ENCODE data around the gene OGFOD2.
"Not testable (repeated sequence)": the region's sequence is repeated elsewhere in the genome, so short reads cannot be mapped to it uniquely, and the experiment has no call there.

OGFOD2 gene

GRCh38 chr12:122974892-122975789, at the start of gene OGFOD2:
OGFOD2 (plus strand) TSS chr12:122975244; CDS start chr12:122975252, 8 bp downstream.
- DNase-seq (ENCODE audit: low read depth) = peak; percentile 87

GRCh38 chr12:122927756-122928403, 47.2 kb upstream of the OGFOD2 start:
- no peak for DNase-seq (ENCODE audit: low read depth)

GRCh38 chr12:122928404-122929147, 46.5 kb upstream of the OGFOD2 start:
- DNase-seq (ENCODE audit: low read depth) = no peak

DNA sequence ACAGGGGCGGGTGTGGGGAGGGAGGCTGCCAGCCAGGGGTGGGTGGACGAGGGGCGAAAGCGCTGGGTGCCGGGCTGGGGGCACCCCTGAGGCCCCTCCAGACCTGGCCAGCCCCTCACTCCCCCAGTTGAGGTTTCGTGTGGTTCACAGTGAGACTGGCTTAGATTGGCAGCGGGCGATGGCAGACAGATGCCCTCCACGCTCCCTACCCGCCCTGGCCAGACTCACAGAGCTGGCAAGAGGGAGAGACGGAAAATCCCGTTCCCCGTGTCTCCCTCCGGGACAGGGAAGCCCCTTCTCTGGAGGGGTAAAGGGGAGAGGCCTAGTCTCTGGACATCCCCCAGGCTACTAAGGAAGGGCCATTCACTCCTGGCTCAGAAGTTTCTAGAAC, 45.9 kb upstream of the OGFOD2 start:
- no peak for DNase-seq (ENCODE audit: low read depth)

- DNase-seq (ENCODE audit: low read depth) = no peak
Observed at GRCh38 chr12:122929812-122930211, 45.2 kb upstream of the OGFOD2 start.

DNA sequence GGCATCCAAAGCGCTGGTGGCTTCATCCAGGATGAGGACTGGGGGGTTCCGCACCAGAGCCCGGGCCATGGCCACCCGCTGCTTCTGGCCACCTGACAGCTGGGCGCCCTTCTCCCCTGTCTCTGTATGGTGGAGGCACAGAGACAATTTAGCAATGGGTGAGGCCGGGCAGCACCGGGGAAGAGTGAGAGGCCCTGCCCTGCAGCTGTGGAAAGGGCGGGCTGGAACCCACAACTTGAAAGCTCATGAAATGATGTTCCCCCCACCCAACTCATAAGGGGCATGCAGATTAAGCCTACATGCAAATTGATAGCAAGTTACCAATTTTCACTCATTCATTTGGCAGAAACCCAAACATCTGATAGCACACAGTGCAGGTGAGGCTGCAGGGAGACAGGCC, 42.8 kb upstream of the OGFOD2 start:
- DNase-seq (ENCODE audit: low read depth) = no peak

DNA sequence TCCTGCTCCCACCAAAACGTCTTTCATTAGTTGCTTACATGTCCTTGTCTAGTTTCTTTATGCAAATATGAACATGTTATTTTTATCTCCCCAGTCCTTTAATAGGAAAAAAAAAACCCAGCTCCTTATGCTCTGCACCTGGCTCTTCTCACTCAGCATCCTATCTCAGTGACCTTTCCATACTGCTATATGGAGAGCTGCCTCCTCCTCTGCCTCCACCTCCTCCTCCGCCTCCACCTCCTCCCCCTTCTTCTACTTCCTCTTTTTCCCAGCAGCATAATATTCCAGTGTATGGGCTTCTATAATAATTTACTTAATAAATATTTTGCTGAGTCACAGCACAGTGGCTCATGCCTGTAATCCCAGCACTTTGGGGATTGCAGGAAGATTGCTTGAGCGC, 40.3 kb upstream of the OGFOD2 start:
- no peak for DNase-seq (ENCODE audit: low read depth)

GRCh38 chr12:122935318-122935717, 39.7 kb upstream of the OGFOD2 start:
- no peak for DNase-seq (ENCODE audit: low read depth)

DNA sequence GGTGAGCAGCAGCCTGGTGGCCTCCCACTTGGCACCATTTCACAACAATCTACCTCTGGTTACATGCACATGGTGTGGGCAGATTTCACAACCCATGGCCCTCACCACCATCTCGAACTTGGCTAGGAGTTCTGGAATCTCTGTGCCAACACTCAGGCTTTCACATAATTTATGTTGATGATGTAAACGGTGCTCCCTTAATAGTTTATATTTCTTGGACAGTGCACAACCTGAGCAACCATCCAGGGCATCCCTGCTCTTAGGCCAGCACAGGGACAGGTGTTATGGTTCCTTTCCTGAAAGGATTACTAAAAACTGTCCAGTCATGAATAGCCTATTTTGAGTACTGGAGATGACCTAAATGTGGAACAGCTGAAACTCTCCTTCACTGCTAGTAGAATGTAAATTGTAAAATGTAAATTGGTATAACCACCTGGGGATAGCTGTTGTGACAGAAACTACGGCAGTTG, 37.4 kb upstream of the OGFOD2 start:
- DNase-seq (ENCODE audit: low read depth) = no peak

DNA sequence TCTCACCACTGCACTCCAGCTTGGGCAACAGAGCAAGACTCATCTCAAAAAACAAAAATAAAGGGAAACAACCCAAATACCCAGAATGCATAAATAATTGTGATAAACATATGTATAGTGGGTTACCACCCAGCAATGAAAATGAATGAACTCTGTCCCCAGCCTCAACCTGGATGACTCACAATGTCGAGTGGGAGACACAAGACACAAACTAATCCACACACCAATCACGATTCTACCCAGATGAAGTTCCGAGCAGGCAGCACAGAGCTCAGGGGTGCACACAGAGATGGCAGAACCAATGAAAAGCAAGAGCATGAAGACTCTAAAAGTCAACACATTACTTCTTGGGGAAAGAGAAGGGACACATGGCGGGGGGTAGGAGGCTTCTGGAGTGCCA, 35.9 kb upstream of the OGFOD2 start:
- DNase-seq (ENCODE audit: low read depth) = no peak

DNA sequence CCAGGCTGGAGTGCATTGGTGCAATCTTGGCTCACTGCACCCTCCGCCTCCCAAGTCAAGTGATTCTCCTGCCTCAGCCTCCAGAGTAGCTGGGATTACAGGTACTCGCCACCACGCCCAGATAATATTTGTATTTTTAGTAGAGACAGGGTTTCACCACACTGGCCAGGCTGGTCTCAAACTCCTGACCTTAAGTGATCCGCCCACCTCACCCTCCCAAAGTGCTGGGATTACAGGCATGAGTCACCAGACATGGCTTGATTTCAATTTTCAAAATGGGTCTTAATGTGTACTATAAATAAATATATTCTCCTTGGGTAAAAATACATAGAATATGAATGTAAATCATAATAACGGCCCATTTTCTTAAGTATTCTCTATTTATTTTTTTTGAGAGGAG, 33.7 kb upstream of the OGFOD2 start:
- DNase-seq (ENCODE audit: low read depth) = not testable (repeated sequence)

- DNase-seq (ENCODE audit: low read depth) = no peak
Observed at GRCh38 chr12:122942637-122943036, 32.4 kb upstream of the OGFOD2 start.

- DNase-seq (ENCODE audit: low read depth) = no peak
Observed at GRCh38 chr12:122943196-122943595, 31.8 kb upstream of the OGFOD2 start.

DNA sequence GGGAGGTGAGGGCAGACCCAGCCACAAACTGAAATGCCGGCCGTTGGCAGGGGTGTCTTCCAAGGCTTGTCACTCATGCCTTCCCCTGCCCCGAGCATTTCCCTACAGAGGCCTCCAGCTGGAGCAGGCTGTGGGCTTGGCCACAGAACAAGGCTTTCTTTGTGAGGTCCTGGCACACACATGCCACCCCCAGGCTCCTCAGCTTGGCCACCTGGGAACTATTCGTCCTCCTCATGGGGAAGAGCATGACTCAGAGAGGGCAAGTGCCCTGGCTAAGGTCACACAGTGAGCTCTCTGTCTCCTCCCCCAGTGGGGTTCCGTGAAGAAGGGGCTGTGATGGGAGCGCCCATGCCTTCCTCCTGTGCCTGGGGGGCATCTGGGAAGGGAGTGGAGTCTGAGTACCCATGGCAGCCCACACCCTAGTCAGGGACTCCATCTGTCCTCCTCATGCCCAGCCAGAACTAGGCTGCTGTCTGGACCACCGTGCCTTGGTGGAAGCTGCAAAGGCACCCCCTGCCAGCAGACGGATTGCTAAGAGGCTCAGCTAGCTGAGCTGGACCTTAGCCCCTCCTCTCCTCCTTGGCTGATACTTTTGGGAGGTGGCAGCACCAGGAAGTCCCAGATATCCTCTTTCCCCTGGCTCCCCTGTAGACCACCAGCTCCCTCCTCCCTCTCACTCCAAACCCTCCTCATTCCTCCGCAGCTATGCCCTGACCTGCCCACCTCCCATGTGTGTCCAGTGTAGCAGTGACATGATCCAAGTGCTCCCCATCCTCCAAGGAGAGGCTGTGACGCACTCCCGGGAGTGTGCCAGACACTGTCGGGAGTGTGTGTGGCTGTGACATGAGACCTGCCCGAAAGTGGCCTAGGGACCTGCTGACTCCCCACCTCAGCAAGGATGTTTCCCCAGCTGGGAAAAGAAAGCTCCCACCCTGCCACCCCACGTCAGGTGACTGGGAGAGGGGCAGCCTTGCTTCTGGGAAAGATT, 30.1 kb upstream of the OGFOD2 start:
- DNase-seq (ENCODE audit: low read depth) = no peak

DNA sequence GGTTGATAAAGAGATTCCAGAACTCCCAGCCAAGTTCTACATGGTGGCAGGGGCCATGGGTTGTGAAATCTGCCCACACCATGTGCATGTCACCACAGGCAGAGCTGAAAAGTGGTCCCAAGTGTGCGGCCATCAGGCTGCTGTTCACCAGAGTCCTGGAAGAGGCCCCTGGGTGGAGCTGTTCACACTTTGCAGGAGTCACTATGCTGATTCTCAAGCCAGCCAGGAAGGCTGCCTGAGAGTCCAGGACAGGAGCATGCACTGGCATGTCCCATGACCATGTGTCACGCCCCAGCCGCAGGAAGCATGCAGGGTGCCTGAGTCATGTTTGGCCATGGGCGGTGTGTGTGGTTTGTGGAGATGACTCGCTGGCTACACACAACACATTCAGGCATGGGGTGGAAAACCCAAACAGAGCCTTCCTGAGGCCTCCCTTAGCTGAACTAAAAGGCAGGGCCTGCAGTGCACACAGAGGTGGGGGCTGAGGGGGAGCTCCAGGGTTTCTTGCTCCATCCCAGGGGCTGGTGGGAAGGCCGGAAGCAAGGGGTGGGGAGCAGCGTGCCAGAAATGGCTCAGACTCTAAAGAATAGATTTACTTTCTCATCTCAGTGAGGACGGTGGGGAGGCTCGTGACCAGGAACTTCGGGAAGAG, 28.2 kb upstream of the OGFOD2 start:
- DNase-seq (ENCODE audit: low read depth) = peak; percentile 62

DNA sequence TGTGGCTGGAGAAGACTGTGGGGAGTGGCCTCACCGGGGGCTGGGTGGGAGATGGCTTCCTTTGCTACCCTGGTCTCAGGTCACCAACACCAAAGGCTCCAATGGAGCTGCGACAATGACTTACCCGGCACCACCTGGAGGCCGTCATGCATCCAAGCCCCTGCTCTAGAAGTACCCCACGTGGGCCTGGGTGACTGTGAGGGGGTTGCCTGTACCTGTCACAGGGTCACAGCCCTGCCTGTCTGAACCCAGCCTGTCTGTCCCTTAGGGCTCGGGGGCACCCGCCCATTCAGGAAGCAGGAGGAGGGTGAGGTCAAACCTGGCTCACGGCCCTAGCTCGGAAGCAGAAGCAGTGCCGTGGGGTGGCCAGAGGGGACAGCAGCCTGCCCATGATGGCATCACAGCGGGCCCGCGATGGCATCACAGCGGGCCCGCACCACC, 27.7 kb upstream of the OGFOD2 start:
- DNase-seq (ENCODE audit: low read depth) = no peak

GRCh38 chr12:122948605-122949004, 26.4 kb upstream of the OGFOD2 start:
- no peak for DNase-seq (ENCODE audit: low read depth)

DNA sequence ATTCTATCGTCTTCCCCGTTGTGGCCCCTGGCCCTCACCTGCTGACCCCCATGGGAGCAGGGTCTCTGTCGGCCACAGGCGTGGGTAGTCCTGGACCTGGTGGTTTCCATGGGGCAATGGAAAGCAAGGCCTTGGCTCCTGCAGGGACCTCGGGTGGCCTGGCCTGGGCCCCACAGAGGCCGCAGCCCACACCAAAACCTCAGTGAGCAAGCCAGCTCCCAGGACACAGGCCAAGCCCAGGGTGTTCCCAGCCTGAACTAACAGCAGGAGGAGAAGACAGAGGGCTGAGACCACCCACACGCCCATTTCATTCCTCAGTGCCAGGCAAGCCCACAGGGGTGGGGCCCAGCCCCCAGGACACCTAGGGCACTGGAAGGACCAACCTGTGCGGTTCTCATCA, 25.6 kb upstream of the OGFOD2 start:
- DNase-seq (ENCODE audit: low read depth) = no peak

- DNase-seq (ENCODE audit: low read depth) = no peak
Observed at GRCh38 chr12:122949816-122950675, 25.0 kb upstream of the OGFOD2 start.

DNA sequence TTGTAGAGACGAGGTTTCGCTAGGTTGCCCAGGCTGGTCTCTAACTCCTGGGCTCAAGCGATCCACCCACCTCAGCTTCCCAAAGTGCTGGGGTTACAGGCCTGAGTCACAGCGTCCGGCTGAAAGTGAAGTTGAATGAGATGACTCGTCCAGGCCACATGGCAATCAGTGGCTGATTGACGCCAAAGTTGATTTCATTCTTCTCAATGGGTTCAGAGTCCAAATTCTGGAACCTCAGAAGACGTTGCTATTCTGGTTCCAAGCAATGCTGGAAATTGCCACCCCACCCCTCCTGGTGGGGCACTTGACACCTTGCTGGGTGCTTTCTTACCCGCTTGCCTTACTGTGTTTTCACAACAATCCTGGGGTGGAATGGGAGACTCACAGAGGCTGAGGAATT, 23.6 kb upstream of the OGFOD2 start:
- no peak for DNase-seq (ENCODE audit: low read depth)

Data from stimulated activated CD8-positive, alpha-beta memory T cell treated with anti-CD3 and anti-CD28 coated beads, Interleukin-12 subunit alpha, Interleukin-12 subunit beta, amount 100 ng/mL, for 1 hour (primary cell).